Gastrocnemius medialis (tissue), 4 donors: ENCODE results near the gene ANKRD50. TPM values are rescaled to one million over a fixed set of nuclear protein-coding genes. Genes with fewer than 3 reads are reported as not detected.

Experiments used
- ATAC-seq, 2 donors: fragments of 150-250 bp; one replicate each; pipeline ENCODE4 v1.9.1; 2016
- DNase-seq, 2 donors: peaks; one replicate each; pipeline ENCODE4 v3.0.0-alpha.2; 2019
- H3K27ac ChIP-seq, 4 donors: fragments of 200-600 bp; sonication (generic); 1 replicate in 1 of 4; 2 replicates in 3 of 4; pipeline ENCODE4 v1.5.1; 2016 to 2018; ENCODE audit warnings: mild to moderate bottlenecking in 2 of 4, moderate library complexity in 1 of 4
- H3K27me3 ChIP-seq, 3 donors: fragments of 200-600 bp; sonication (generic) in 2 of 3; 1 replicate in 1 of 3; 2 replicates in 2 of 3; pipeline versions ENCODE4 v1.5.1 to v1.6.0; 2016 to 2019; ENCODE audit warnings: mild to moderate bottlenecking in 1 of 3, moderate library complexity in 1 of 3
- H3K36me3 ChIP-seq, 2 donors: fragments of 200-600 bp; sonication (generic) in 1 of 2; one replicate each; pipeline ENCODE4 v1.5.1; 2017 to 2018
- H3K4me1 ChIP-seq, 2 donors: fragments of 200-600 bp; sonication (generic) in 1 of 2; one replicate each; pipeline ENCODE4 v1.5.1; 2016 to 2017; ENCODE audit warnings: mild to moderate bottlenecking in 2 of 2
- H3K4me3 ChIP-seq, 4 donors: fragments of 200-600 bp; sonication (generic) in 3 of 4; 1 replicate in 1 of 4; 2 replicates in 3 of 4; pipeline ENCODE4 v1.5.1; 2016 to 2019; ENCODE audit warnings: mild to moderate bottlenecking in 2 of 4
- H3K9me3 ChIP-seq, 3 donors: fragments of 200-600 bp; sonication (generic) in 2 of 3; 1 replicate in 1 of 3; 2 replicates in 2 of 3; pipeline ENCODE4 v1.5.1; 2016 to 2019
- POLR2A ChIP-seq, 2 donors: fragments of 450-650 bp; IDR thresholded peaks; one replicate each; pipeline ENCODE4 v1.6.1; 2017; ENCODE audit warnings: antibody characterized with exemption in 2 of 2, mild to moderate bottlenecking in 2 of 2, moderate library complexity in 2 of 2
- in situ Hi-C, 4 donors: fragments of 200-750 bp; cut with MboI; loops; one replicate each; pipeline versions ENCODE4 v1.15.0 to v1.8.0; 2017; ENCODE audit warnings: low sequenced_read_pairs in 4 of 4
- intact Hi-C: fragments of 100-400 bp; cut with DNase I; formaldehyde crosslinking; loops from one replicate; pipeline ENCODE4 v1.15.1; 2023; ENCODE audit warnings: low total_unique reads
- total RNA-seq, 4 donors: library from RNA; depleted of rRNA; stranded (reverse); fragments of >200 nt; gene quantifications; one replicate each; pipeline versions ENCODE4 v1.1.0 to v1.2.3, GENCODE V29; 2016
- TF ChIP-seq, protein P1 (sequence below), 5 experiments: fragments of 450-650 bp in 3 of 5; fragments of 200-600 bp in 2 of 5; sonication (generic) in 2 of 5; IDR thresholded peaks in 4 of 5; conservative IDR thresholded peaks in 1 of 5; 1 replicate in 4 of 5; 2 replicates in 1 of 5; pipeline ENCODE4 v1.5.1; 2016 to 2019; ENCODE audit warnings: antibody characterized with exemption in 5 of 5, mild to moderate bottlenecking in 3 of 5, moderate library complexity in 3 of 5

ANKRD50 gene
- total RNA-seq, 4 donors from 2014 or later = 2.5 to 4.2 (median 3.3) TPM

- in situ Hi-C loops (no loop called here), intact Hi-C loops (loop anchor here (10.0 kb wide), 1 partner anchor 218 kb away; no protein-coding TSS in a partner anchor)
- no peaks in the 10 kb centered on the region for H3K9me3 ChIP-seq
- DNase-seq = no peak
- H3K4me1 ChIP-seq = peaks cover 0 to 2% of the 10 kb centered on the region in 2 donors
- no peak overlapping the region for H3K4me3 ChIP-seq
- TF ChIP-seq POLR2A (IDR thresholded peaks at IDR 0.05) = no peak
- TF ChIP-seq, protein P1, sequence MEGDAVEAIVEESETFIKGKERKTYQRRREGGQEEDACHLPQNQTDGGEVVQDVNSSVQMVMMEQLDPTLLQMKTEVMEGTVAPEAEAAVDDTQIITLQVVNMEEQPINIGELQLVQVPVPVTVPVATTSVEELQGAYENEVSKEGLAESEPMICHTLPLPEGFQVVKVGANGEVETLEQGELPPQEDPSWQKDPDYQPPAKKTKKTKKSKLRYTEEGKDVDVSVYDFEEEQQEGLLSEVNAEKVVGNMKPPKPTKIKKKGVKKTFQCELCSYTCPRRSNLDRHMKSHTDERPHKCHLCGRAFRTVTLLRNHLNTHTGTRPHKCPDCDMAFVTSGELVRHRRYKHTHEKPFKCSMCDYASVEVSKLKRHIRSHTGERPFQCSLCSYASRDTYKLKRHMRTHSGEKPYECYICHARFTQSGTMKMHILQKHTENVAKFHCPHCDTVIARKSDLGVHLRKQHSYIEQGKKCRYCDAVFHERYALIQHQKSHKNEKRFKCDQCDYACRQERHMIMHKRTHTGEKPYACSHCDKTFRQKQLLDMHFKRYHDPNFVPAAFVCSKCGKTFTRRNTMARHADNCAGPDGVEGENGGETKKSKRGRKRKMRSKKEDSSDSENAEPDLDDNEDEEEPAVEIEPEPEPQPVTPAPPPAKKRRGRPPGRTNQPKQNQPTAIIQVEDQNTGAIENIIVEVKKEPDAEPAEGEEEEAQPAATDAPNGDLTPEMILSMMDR (IDR thresholded peaks at IDR 0.05 in 4 of 5, conservative IDR thresholded peaks at IDR 0.05 in 1 of 5) = no peak
- ATAC-seq = no peak
- no peak overlapping the region for H3K27ac ChIP-seq
- H3K27me3 ChIP-seq = no peaks in the 10 kb centered on the region
- no peaks in the 10 kb centered on the region for H3K36me3 ChIP-seq
Measured at GRCh38 chr4:124717101-124717500, 4.6 kb upstream of the ANKRD50 start.

GRCh38 chr4:124713185-124713592, 657 bp upstream of the ANKRD50 start:
- H3K36me3 ChIP-seq = no peaks in the 10 kb centered on the region
- peak overlapping the region; percentile 89 to 95 (median 94) for H3K27ac ChIP-seq
- intact Hi-C loops (loop anchor here (2.0 to 10.0 kb wide), 2 partner anchors 192 to 222 kb away; no protein-coding TSS in a partner anchor), in situ Hi-C loops (no loop called here)
- H3K9me3 ChIP-seq = no peaks in the 10 kb centered on the region
- H3K4me1 ChIP-seq = peaks cover 27 to 28% of the 10 kb centered on the region in 2 donors
- H3K4me3 ChIP-seq = peak overlapping the region; percentile 76 to 98 (median 92)
- no peaks in the 10 kb centered on the region for H3K27me3 ChIP-seq
- peak; percentile 19 to 60 for DNase-seq
- ATAC-seq = peak; percentile 32 to 61
- TF ChIP-seq, protein P1 (IDR thresholded peaks at IDR 0.05 in 4 of 5, conservative IDR thresholded peaks at IDR 0.05 in 1 of 5) = peak; percentile 27 to 46 (median 34)
- TF ChIP-seq POLR2A (IDR thresholded peaks at IDR 0.05) = peak in 1 of 2 donors; percentile 2

GRCh38 chr4:124711471-124712371, 811 bp downstream of the ANKRD50 start:
- intact Hi-C loops = loop anchor here (2.0 to 10.0 kb wide), 2 partner anchors 193 to 223 kb away; no protein-coding TSS in a partner anchor
- DNase-seq = peak; percentile 23 to 24

DNA sequence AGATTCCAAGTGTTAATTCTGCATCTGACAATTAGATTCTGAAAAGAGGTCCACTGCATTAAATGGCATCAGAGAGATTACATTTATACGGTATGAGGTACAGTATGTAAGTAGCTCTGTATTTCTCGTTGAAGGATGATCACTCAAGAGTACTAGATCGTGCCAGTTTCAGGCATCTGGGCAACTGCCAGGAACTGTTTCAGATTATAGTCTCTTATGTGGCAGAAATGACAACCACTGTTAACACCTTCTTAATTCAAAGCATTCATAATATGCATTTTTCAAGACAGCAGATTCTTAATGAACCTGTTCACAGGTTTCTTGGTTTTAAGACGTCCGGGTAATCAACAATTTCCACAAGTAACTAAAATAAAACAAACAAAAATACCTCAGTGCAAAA, 1.6 kb downstream of the ANKRD50 start:
- TF ChIP-seq POLR2A (IDR thresholded peaks at IDR 0.05) = no peak
- TF ChIP-seq, protein P1 (IDR thresholded peaks at IDR 0.05 in 4 of 5, conservative IDR thresholded peaks at IDR 0.05 in 1 of 5) = no peak
- no peak overlapping the region for H3K27ac ChIP-seq
- intact Hi-C loops = loop anchor here (10.0 kb wide), 1 partner anchor 224 kb away; no protein-coding TSS in a partner anchor
- no peaks in the 10 kb centered on the region for H3K27me3 ChIP-seq
- in situ Hi-C loops = no loop called here
- no peak for ATAC-seq
- H3K36me3 ChIP-seq = no peaks in the 10 kb centered on the region
- peaks cover 27 to 32% of the 10 kb centered on the region in 2 donors for H3K4me1 ChIP-seq
- H3K9me3 ChIP-seq = no peaks in the 10 kb centered on the region
- DNase-seq = no peak
- H3K4me3 ChIP-seq = peak overlapping the region; percentile 76 to 98 (median 92)

More at GRCh38 chr4:124711471-124712371, 811 bp downstream of the ANKRD50 start:
- no peaks in the 10 kb centered on the region for H3K9me3 ChIP-seq
- ATAC-seq = peak; percentile 42 to 64
- TF ChIP-seq, protein P1 (IDR thresholded peaks at IDR 0.05 in 4 of 5, conservative IDR thresholded peaks at IDR 0.05 in 1 of 5) = no peak
- no peak for TF ChIP-seq POLR2A (IDR thresholded peaks at IDR 0.05)
- peaks cover 27 to 32% of the 10 kb centered on the region in 2 donors for H3K4me1 ChIP-seq
- no peaks in the 10 kb centered on the region for H3K27me3 ChIP-seq
- in situ Hi-C loops = no loop called here
- peak overlapping the region; percentile 89 to 95 (median 94) for H3K27ac ChIP-seq
- H3K36me3 ChIP-seq = no peaks in the 10 kb centered on the region
- H3K4me3 ChIP-seq = peak overlapping the region; percentile 76 to 98 (median 92)
